ENCODE measurements around the gene PRDM7.

DNA sequence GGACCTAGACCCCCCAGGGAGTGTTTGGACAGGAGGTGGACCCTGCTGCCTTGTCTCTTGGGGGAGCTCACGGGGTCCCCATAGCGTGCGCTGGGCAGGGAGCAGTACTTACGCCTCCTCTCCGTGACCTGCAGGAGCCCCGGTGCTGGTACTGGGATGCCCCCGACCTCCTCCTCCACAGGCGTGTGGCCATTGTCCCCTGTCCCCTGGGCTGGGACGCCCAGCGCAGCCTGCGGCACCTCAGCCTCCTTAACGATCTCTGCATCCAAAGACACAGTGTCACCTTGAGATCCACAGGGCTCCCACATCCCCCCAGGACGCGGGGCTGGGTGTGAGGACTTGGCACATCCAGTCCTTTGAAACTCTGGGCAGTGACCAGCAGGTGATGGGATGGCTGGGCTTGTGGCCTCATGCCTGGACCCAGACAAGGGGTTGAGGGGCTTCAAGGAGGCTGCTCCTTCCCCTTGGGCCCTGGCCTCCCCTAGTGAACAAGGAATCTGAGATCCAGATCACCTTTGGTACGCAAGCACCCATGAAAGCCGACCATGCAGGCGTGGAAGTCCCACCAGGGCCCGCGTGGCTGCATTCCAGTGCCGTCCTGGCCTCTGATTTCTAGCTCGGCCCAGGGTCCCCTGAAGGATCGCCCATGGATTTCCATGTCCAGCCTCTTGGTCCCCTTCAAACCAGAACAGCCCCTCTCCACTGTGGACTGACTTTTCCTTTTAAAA is 67.8 kb downstream of the PRDM7 start:
- TF ChIP-seq RAD21 (IDR thresholded peaks at IDR 0.05 in 1 of 2, conservative IDR thresholded peaks at IDR 0.05 in 1 of 2; ENCODE audit: low read depth in 2 of 2, low read length in 2 of 2), result no peak
- TF ChIP-seq, protein P1, sequence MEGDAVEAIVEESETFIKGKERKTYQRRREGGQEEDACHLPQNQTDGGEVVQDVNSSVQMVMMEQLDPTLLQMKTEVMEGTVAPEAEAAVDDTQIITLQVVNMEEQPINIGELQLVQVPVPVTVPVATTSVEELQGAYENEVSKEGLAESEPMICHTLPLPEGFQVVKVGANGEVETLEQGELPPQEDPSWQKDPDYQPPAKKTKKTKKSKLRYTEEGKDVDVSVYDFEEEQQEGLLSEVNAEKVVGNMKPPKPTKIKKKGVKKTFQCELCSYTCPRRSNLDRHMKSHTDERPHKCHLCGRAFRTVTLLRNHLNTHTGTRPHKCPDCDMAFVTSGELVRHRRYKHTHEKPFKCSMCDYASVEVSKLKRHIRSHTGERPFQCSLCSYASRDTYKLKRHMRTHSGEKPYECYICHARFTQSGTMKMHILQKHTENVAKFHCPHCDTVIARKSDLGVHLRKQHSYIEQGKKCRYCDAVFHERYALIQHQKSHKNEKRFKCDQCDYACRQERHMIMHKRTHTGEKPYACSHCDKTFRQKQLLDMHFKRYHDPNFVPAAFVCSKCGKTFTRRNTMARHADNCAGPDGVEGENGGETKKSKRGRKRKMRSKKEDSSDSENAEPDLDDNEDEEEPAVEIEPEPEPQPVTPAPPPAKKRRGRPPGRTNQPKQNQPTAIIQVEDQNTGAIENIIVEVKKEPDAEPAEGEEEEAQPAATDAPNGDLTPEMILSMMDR (IDR thresholded peaks at IDR 0.05; ENCODE audit: control extremely low read depth in 1 of 3, insufficient read depth in 1 of 3, low read depth in 1 of 3, low read length in 3 of 3), result no peak
- TF ChIP-seq POLR2AphosphoS5 (IDR thresholded peaks at IDR 0.05; ENCODE audit: low read depth, low read length), result no peak
- TF ChIP-seq SP1 (IDR thresholded peaks at IDR 0.05; ENCODE audit: low read depth, low read length), result no peak
- no peak for TF ChIP-seq EGR1 (IDR thresholded peaks at IDR 0.05; ENCODE audit: borderline replicate concordance, low read depth, low read length)
- TF ChIP-seq POLR2A (IDR thresholded peaks at IDR 0.05; ENCODE audit: control extremely low read depth in 1 of 2, low read depth in 2 of 2, low read length in 2 of 2), result no peak
- TF ChIP-seq JUND (IDR thresholded peaks at IDR 0.05; ENCODE audit: low read length), result no peak
- TF ChIP-seq SIRT6 (IDR thresholded peaks at IDR 0.05; ENCODE audit: low read length), result no peak

All from H1 (cell line).